Epithelial cell of proximal tubule (primary cell): ENCODE data around the gene ESR1. TPM values are rescaled to one million over a fixed set of nuclear protein-coding genes. Genes with fewer than 3 reads are reported as not detected.
"Not testable (repeated sequence)": the region's sequence is repeated elsewhere in the genome, so short reads cannot be mapped to it uniquely, and the experiment has no call there.

Experiments used
- DNase-seq: peaks from one replicate; pipeline ENCODE4 v3.0.0-alpha.2; 2011; ENCODE audit warnings: low read depth
- H3K4me3 ChIP-seq: 2 replicates; pipeline ENCODE4 v1.5.1; 2011; ENCODE audit warnings: low read depth, mild to moderate bottlenecking, low read length
- CTCF ChIP-seq: conservative IDR thresholded peaks from 2 replicates; pipeline ENCODE4 v1.5.1; 2012; ENCODE audit warnings: low read depth, mild to moderate bottlenecking, low read length
- total RNA-seq: library from RNA; depleted of rRNA; stranded (reverse); fragments of >200 nt; gene quantifications from 2 replicates; pipeline ENCODE4 v1.2.3, GENCODE V29; 2015

The ESR1 gene
- total RNA-seq, 1 donor from 2014 or later: not detected

DNA sequence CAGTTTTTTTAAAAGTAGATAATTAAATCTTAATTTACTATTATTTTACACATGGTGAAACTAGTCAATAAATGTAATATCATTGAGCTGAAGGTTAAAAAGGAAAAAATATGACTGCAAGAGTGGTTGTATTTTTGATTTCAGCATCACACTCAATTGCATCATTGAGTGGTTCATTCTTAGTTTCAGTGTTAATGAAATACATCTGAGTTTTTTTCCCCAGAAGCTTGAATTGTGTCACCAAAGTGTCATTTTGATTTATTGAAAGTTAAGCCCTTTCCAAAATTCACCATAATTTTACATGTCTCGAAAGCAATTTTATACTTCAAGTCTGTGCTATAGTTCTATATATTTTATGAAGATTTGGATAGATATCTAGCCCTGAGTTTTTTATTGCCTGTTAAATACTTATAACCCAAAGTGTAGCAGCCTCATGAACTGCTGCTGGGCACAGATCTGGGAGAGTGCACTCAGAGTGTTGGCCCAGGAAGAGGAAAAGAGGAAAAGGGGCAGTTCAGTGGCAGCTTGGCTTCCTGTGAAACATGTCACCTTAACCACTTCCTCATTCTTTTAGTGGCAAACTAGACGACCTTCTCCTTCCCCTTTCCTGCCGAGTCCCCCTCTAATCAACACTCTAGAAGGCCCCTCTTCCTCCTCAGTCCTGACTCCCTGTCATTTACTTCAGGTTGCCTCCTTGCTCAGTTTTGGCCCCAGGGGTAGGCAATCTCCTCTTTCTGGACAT is 140.7 kb downstream of the ESR1 start:
- no peak for TF ChIP-seq CTCF
- no peak for DNase-seq
- H3K4me3 ChIP-seq: no peak overlapping the region

DNA sequence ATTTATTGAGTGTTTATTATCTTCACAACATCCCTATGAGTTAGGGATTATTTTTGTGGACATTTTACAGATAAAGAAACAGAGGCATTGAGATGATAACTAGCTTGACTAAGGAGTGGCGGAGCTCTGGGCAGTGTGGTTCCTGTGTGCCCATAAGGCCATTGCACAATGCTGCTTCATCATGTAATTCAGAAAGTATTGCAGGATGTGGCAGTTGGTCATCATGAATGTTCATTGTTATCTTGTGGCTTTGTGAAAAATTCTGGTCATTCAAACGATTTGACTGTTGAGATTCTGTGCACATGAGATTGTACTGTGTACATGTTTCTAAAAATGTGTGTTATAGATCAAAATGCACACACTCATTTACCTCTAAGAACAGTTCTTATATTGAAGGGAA is 150.8 kb downstream of the ESR1 start:
- H3K4me3 ChIP-seq: no peak overlapping the region
- DNase-seq: no peak
- no peak for TF ChIP-seq CTCF

DNA sequence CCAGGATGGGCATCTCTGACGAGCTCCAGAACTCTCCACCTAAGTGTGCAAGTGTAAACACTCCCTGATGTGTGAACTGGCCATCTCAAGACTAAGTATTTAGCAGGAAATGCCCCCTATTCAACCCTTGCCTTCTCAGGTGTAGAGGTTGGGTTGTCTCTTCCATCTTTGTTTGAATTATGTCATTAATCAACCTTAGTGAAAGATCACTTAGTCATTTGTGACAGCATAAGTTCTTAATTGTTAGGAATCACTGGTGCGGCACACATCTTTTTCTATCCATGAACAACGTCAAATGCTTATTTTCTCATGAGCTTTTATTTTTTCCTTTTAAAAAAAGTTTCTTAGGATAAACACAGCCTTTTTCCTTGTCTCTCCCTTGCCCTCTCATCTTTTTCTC is 151.6 kb downstream of the ESR1 start:
- no peak for TF ChIP-seq CTCF

GRCh38 chr6:151961809-151962208 is 154.3 kb downstream of the ESR1 start:
- H3K4me3 ChIP-seq: no peak overlapping the region
- DNase-seq: no peak
- TF ChIP-seq CTCF: no peak

More for the DNA sequence above, 151.6 kb downstream of the ESR1 start:
- DNase-seq: no peak
- no peak overlapping the region for H3K4me3 ChIP-seq

DNA sequence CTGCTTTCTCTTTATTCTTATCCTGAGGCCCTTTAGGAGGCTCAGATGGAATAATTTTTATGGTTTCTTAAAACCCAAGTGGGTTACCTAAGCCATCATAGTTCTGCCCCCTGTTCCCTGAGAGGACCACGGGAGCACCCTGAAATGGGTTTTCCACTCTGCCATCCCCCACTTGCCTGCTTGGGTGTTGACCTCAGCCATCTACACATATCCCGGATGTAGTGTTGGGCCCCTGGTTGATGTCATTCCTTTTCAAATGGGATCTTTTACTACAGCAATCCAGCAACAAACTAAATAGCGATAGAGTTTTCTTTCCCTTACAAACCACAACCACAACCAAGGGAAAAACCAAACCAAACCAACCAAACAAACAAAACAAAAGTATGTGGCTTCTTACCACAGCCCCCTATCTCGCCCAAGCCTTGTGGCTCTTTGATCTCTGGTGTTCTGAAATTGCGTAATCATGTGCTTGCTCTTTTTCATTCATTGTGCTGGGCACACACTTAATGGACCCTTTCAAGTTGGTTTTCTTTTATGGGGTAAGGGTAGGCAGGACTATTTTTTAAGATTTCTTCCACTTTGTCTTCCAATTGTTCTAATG is 154.9 kb downstream of the ESR1 start:
- no peak overlapping the region for H3K4me3 ChIP-seq
- no peak for DNase-seq
- TF ChIP-seq CTCF: no peak

GRCh38 chr6:151963001-151963400 is 155.5 kb downstream of the ESR1 start:
- no peak for TF ChIP-seq CTCF
- no peak overlapping the region for H3K4me3 ChIP-seq
- no peak for DNase-seq

DNA sequence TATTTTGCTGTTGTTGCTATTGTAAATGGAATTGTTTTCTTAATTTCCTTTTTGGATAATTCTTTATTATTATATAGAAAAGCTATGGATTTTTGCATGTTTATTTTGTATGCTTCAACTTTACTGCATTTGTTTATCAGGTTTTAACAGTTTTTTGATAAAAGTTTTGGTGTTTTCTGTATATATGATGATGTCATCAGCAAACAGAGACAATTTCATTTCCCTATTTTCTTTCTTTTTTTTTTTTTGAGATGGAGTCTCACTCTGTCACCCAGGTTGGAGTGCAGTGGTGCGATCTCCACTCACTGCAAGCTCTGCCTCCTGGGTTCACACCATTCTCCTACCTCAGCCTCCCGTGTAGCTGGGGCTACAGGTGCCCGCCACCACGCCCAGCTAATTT is 156.9 kb downstream of the ESR1 start:
- H3K4me3 ChIP-seq, DNase-seq: not testable (repeated sequence)
